Loucy (cell line): ENCODE measurements around the gene BCAT1.

Experiments used
- H2AFZ ChIP-seq: fragments of 200-600 bp; sonication (generic); 2 replicates; pipeline ENCODE4 v1.6.0; 2016; ENCODE audit warnings: antibody characterized with exemption, mild to moderate bottlenecking, low read length, moderate library complexity
- H3F3A ChIP-seq: fragments of 200-600 bp; 2 replicates; pipeline ENCODE4 v1.6.0; 2016; ENCODE audit warnings: antibody characterized with exemption, low read depth, mild to moderate bottlenecking
- H3K27me3 ChIP-seq: fragments of 200-600 bp; sonication (generic); 2 replicates; pipeline ENCODE4 v1.6.1; 2014; ENCODE audit warnings: low read length, mild to moderate bottlenecking; ENCODE audit not compliant: insufficient read depth, poor library complexity, severe bottlenecking
- H3K36me3 ChIP-seq: fragments of 200-600 bp; sonication (generic); 2 replicates; pipeline ENCODE4 v1.6.1; 2016; ENCODE audit warnings: low read length; ENCODE audit not compliant: insufficient read depth
- H3K4me1 ChIP-seq: fragments of 200-600 bp; sonication (generic); 2 replicates; pipeline ENCODE4 v1.5.1; 2014; ENCODE audit warnings: low read length, mild to moderate bottlenecking; ENCODE audit not compliant: insufficient read depth, poor library complexity, severe bottlenecking
- H3K4me2 ChIP-seq: fragments of 200-600 bp; sonication (generic); 2 replicates; pipeline ENCODE4 v1.6.0; 2014; ENCODE audit warnings: antibody characterized with exemption, low read length, low read depth, mild to moderate bottlenecking; ENCODE audit not compliant: poor library complexity, severe bottlenecking
- H3K4me3 ChIP-seq: fragments of 200-600 bp; sonication (generic); 2 replicates; pipeline ENCODE4 v1.5.1; 2014; ENCODE audit warnings: low read length, mild to moderate bottlenecking, mixed read lengths; ENCODE audit not compliant: poor library complexity, severe bottlenecking
- H3K79me2 ChIP-seq: fragments of 200-600 bp; sonication (generic); 2 replicates; pipeline ENCODE4 v1.6.1; 2014; ENCODE audit warnings: low read length; ENCODE audit not compliant: insufficient read depth
- H3K9ac ChIP-seq: fragments of 200-600 bp; sonication (generic); 2 replicates; pipeline ENCODE4 v1.6.0; 2014; ENCODE audit warnings: mild to moderate bottlenecking, low read depth, low read length, moderate library complexity; ENCODE audit not compliant: poor library complexity, severe bottlenecking
- H3K9me2 ChIP-seq: fragments of 200-600 bp; sonication (generic); replicated peaks from 2 replicates; pipeline ENCODE4 v1.6.1; 2016; ENCODE audit warnings: low read depth, low read length, mixed read lengths
- H3K9me3 ChIP-seq: fragments of 200-600 bp; sonication (generic); 2 replicates; pipeline ENCODE4 v1.6.1; 2014; ENCODE audit warnings: mild to moderate bottlenecking, antibody characterized with exemption, low read length, low read depth; ENCODE audit not compliant: insufficient read depth
- H4K20me1 ChIP-seq: fragments of 200-600 bp; sonication (generic); 2 replicates; pipeline ENCODE4 v1.6.0; 2014; ENCODE audit warnings: antibody characterized with exemption, low read length, mild to moderate bottlenecking; ENCODE audit not compliant: insufficient read depth, poor library complexity, severe bottlenecking
- CTCF ChIP-seq: fragments of 200-600 bp; sonication (generic); conservative IDR thresholded peaks from 2 replicates; pipeline ENCODE4 v1.5.1; 2014; ENCODE audit warnings: mild to moderate bottlenecking, antibody characterized with exemption, low read length
- EZH2phosphoT487 ChIP-seq: fragments of 200-600 bp; IDR thresholded peaks from 2 replicates; pipeline ENCODE4 v1.6.1; 2018; ENCODE audit warnings: antibody characterized with exemption, mild to moderate bottlenecking, moderate library complexity, borderline replicate concordance

BCAT1 gene

GRCh38 chr12:24769682-24770081 is 179.2 kb downstream of the BCAT1 start:
- Histone ChIP-seq H3F3A (no peaks in the 10 kb centered on the region), H3K9me3 (no peaks in the 10 kb centered on the region), H3K27me3 (no peaks in the 10 kb centered on the region), H3K4me1 (no peaks in the 10 kb centered on the region), H3K36me3 (no peaks in the 10 kb centered on the region), H3K9me2 (no peaks in the 10 kb centered on the region), H3K4me2 (no peak overlapping the region), H3K9ac (no peak overlapping the region), H2AFZ (no peak overlapping the region), H3K79me2 (no peaks in the 10 kb centered on the region), H3K4me3 (no peak overlapping the region), H4K20me1 (no peaks in the 10 kb centered on the region)
- TF ChIP-seq EZH2phosphoT487 (no peak), CTCF (no peak)

- Histone ChIP-seq H3K9me3 (no peaks in the 10 kb centered on the region), H3K4me2 (no peak overlapping the region), H4K20me1 (no peaks in the 10 kb centered on the region), H3K4me3 (no peak overlapping the region), H3K9ac (no peak overlapping the region), H3K79me2 (no peaks in the 10 kb centered on the region), H3K27me3 (no peaks in the 10 kb centered on the region), H3K36me3 (no peaks in the 10 kb centered on the region), H3K4me1 (no peaks in the 10 kb centered on the region), H3K9me2 (no peaks in the 10 kb centered on the region), H2AFZ (no peak overlapping the region), H3F3A (no peaks in the 10 kb centered on the region)
- TF ChIP-seq EZH2phosphoT487 (no peak), CTCF (no peak)
Observed at GRCh38 chr12:24768415-24768814, 180.5 kb downstream of the BCAT1 start.

- Histone ChIP-seq H3K79me2 (no peaks in the 10 kb centered on the region), H3K9me3 (no peaks in the 10 kb centered on the region), H4K20me1 (no peaks in the 10 kb centered on the region), H3K27me3 (no peaks in the 10 kb centered on the region), H3F3A (no peaks in the 10 kb centered on the region), H3K4me1 (no peaks in the 10 kb centered on the region), H3K36me3 (no peaks in the 10 kb centered on the region), H3K9me2 (no peaks in the 10 kb centered on the region), H3K9ac (no peak overlapping the region), H2AFZ (no peak overlapping the region), H3K4me2 (no peak overlapping the region), H3K4me3 (no peak overlapping the region)
- TF ChIP-seq CTCF: no peak
- no peak for TF ChIP-seq EZH2phosphoT487
Observed at GRCh38 chr12:24767016-24767415, 181.9 kb downstream of the BCAT1 start.
